Activated CD8-positive, alpha-beta memory T cell treated with anti-CD3 and anti-CD28 coated beads, Interleukin-2, amount 50 U/mL, for 48 hours (primary cell): ENCODE measurements around the gene EHMT1.
"Not testable (repeated sequence)": the region's sequence is repeated elsewhere in the genome, so short reads cannot be mapped to it uniquely, and the experiment has no call there.

ENCODE experiments used
- DNase-seq: peaks from one replicate; pipeline ENCODE4 v3.0.0-alpha.2; 2020

The EHMT1 gene

GRCh38 chr9:137697193-137697592, 78.4 kb downstream of the EHMT1 start:
- DNase-seq, result no peak

GRCh38 chr9:137697832-137698231, 79.0 kb downstream of the EHMT1 start:
- no peak for DNase-seq

GRCh38 chr9:137700911-137701310, 82.1 kb downstream of the EHMT1 start:
- DNase-seq, result no peak

- no peak for DNase-seq
These were observed 84.0 kb downstream of the EHMT1 start for GRCh38 chr9:137702615-137703379.

GRCh38 chr9:137703842-137704508, 85.2 kb downstream of the EHMT1 start:
- no peak for DNase-seq

GRCh38 chr9:137705443-137705863, 86.6 kb downstream of the EHMT1 start:
- DNase-seq, result peak; percentile 65

- no peak for DNase-seq
These were observed 87.1 kb downstream of the EHMT1 start for GRCh38 chr9:137705906-137706305.

GRCh38 chr9:137707361-137707760, 88.6 kb downstream of the EHMT1 start:
- DNase-seq, result no peak

- DNase-seq, result no peak
These were observed 89.9 kb downstream of the EHMT1 start for GRCh38 chr9:137708590-137709284.

GRCh38 chr9:137709411-137710101, 90.8 kb downstream of the EHMT1 start:
- no peak for DNase-seq

- DNase-seq, result no peak
These were observed 91.9 kb downstream of the EHMT1 start for GRCh38 chr9:137710704-137711103.

GRCh38 chr9:137711678-137712105, 92.9 kb downstream of the EHMT1 start:
- DNase-seq, result no peak

- no peak for DNase-seq
These were observed 96.5 kb downstream of the EHMT1 start for GRCh38 chr9:137715321-137715720.

GRCh38 chr9:137715866-137716693, 97.3 kb downstream of the EHMT1 start:
- not testable (repeated sequence) for DNase-seq

GRCh38 chr9:137716694-137717287, 98.0 kb downstream of the EHMT1 start:
- no peak for DNase-seq

- no peak for DNase-seq
These were observed 99.0 kb downstream of the EHMT1 start for GRCh38 chr9:137717776-137718327.

- no peak for DNase-seq
These were observed 100.4 kb downstream of the EHMT1 start for GRCh38 chr9:137719194-137719593.

GRCh38 chr9:137720571-137721110, 101.8 kb downstream of the EHMT1 start:
- no peak for DNase-seq

GRCh38 chr9:137721479-137721878, 102.7 kb downstream of the EHMT1 start:
- no peak for DNase-seq

GRCh38 chr9:137721899-137722298, 103.1 kb downstream of the EHMT1 start:
- no peak for DNase-seq

- no peak for DNase-seq
These were observed 103.7 kb downstream of the EHMT1 start for GRCh38 chr9:137722481-137722880.
